Activated effector memory CD4-positive, alpha-beta T cell treated with Interleukin-2 at 50 U/mL for 16 hours (primary cell): ENCODE data around the gene NIPBL.

Source experiments
- DNase-seq: peaks from one replicate; pipeline ENCODE4 v3.0.0-alpha.2; 2020

NIPBL gene

DNA sequence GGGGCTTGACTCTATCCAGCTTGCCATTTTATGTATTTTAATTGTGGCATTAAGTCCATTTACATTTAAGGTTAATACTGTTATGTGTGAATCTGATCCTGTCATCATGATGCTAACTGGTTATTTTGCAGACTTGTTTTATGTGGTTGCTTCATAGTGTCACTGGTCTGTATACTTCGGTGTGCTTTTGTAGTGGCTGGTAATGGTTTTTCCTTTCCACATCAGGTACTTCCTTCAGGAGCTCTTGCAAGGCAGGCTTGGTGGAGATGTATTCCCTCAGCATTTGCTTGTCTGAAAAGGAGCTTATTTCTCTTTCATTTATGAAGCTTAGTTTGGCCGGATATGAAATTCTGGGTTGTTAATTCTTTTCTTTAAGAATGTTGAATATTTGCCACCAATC is 226.7 kb downstream of the NIPBL start:
- DNase-seq: no peak

DNA sequence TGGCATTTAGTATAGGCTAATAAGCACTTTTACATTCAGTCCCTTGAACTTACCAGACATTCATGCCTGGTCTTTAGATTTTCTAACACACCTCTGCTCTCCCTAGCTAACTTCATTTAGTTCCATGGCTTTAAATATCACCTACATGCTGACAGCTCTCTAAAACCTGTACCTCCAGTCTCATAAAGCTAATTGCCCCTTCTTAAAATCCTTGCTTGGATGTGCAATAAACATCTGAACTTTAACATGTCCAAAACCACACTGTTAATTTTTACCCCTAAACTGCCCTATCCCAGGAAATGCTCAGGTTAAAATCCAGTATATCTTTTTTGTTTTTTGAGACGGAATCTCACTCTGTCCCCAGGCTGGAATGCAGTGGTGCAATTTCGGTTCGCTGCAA is 232.8 kb downstream of the NIPBL start:
- no peak for DNase-seq

DNA sequence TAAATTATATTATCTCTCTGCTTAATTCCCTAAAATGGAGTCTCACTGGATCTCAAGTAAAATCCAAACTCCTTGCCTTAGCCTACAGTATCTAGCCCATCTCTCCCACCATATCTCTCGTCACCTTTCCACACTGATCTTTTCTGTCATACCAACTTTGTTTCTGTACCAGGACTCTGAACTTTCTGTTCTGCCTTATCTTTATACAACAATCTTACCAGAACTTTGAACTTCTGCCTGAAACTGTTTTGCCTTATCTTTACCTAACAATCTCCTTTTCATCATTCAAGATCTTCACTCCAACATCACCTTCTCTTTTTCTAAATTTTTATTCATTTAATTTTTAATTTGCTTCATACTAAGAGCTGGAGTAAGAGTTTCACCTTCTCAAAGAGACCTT is 233.6 kb downstream of the NIPBL start:
- DNase-seq: no peak

DNA sequence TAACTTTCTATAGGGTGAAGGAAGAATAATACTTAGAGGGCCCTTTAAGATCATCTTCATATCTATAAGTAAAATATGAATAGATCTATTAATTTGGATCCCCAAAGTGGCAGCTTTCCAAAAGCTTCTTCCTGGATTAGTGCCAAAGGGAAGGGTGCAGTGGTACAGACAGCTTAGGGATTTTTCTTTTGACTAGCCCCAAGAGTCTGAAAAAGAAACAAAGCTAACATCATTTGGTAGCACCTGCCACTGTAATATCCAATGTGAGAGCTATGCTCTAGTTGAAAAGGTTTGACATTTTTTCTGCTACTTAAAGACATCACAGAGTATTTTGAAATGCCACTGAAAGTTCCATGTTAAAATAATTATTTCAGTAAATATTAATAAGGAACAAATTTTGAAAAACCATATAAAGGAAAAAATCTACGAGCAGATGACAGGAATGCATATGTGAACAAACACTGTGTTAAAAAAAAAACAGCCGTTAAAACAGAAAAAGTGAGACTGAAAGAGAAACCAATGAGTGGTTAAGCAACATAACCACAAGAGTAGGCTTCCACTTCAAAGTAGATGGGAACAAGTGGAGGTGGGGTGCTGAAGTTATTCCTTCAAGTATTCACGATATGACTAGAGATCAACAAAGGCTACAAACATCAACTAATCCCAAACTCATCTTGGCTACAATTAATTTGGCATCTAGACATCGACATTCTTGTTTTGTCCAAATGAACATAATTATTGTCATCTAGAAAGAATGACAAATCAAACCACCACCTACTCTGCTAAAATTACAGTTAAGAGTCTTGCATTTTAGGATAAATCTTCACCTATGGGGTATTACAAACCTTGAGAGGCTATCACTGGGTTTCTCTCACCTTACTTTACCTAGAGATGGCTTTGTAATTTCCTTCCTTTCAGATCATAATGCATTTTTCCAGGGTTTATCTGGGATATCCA is 235.1 kb downstream of the NIPBL start:
- no peak for DNase-seq

DNA sequence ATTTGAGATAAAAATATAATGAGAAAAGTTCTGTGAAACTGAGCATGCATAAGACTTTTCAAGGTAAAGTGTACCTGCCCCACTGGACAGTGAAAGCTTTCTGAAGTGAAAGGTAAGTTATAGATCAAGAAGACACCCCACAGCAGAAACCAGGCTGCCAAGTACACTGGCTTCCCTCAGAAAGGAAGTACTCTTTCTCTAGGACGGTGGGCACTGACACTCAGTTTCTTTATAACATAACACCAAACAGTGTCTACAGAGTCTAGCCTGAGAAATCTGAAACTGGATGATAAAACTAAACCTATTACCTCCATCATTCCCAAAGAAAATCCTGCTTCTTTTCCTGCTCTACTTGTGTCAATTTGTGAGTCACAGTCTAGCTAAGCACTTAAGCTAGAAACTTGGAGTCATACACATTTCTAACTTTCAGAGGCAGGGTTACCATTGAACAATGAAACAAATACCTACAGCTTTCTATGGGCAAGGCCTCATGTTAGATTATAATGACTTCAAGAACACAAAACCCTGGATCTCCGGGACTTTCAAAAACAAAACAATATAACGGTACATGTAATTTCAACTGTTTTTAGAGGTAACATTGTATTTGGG is 235.9 kb downstream of the NIPBL start:
- DNase-seq: no peak
